SK-N-SH treated with all-trans-retinoic acid at 6 μM for 48 hours (cell line): ENCODE data around the gene DRC1.

Source experiments
- ESRRG ChIP-seq: fragments of 250-450 bp; sonication (Bioruptor Pico); IDR thresholded peaks from 2 replicates; pipeline ENCODE4 v1.6.1; 2021; ENCODE audit warnings: mild to moderate bottlenecking
- TCF4 ChIP-seq: fragments of 250-450 bp; sonication (Bioruptor Pico); IDR thresholded peaks from 2 replicates; pipeline ENCODE4 v1.8.0; 2021; ENCODE audit warnings: mild to moderate bottlenecking, moderate library complexity, borderline replicate concordance
- ZFP30 ChIP-seq: fragments of 450-650 bp; formaldehyde crosslinking; IDR thresholded peaks from 2 replicates; pipeline ENCODE4 v1.5.0; 2022; ENCODE audit warnings: mild to moderate bottlenecking, moderate library complexity

DNA sequence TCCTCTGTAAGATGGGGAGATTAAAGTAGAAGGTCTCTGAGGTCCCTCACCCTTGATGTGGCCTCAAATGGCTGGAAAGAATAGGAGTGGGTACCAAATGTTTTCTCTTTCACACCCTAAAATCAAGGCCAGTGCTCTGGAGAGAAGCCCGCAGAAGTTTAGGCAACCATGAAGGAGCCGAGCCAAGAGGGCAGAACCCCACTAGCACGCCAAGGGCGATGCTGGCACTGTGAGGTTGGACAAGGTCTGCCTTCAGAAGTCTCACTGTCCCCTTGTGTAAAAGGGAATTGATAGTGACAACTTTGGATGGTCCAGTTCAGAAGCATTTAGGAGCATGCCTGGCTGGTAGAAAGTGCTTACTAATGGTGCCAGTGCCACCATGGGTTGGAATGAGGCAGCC, 92.5 kb downstream of the DRC1 start:
- TF ChIP-seq TCF4 (CRISPR knock-in tag) (no peak), ESRRG (CRISPR knock-in tag) (no peak), ZFP30 (CRISPR knock-in tag) (no peak)
